WI38 (cell line): ENCODE results near the gene CX3CR1.

Experiments used
- H3K4me3 ChIP-seq: 2 replicates; pipeline ENCODE4 v1.5.1; 2011; ENCODE audit warnings: low read depth, mild to moderate bottlenecking, control low read depth, low read length
- TF ChIP-seq, protein P1 (sequence below): IDR thresholded peaks from 2 replicates; pipeline ENCODE4 v1.5.1; 2012; ENCODE audit warnings: low read depth, mild to moderate bottlenecking, control low read depth, low read length

CX3CR1 gene, protein sequence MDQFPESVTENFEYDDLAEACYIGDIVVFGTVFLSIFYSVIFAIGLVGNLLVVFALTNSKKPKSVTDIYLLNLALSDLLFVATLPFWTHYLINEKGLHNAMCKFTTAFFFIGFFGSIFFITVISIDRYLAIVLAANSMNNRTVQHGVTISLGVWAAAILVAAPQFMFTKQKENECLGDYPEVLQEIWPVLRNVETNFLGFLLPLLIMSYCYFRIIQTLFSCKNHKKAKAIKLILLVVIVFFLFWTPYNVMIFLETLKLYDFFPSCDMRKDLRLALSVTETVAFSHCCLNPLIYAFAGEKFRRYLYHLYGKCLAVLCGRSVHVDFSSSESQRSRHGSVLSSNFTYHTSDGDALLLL

DNA sequence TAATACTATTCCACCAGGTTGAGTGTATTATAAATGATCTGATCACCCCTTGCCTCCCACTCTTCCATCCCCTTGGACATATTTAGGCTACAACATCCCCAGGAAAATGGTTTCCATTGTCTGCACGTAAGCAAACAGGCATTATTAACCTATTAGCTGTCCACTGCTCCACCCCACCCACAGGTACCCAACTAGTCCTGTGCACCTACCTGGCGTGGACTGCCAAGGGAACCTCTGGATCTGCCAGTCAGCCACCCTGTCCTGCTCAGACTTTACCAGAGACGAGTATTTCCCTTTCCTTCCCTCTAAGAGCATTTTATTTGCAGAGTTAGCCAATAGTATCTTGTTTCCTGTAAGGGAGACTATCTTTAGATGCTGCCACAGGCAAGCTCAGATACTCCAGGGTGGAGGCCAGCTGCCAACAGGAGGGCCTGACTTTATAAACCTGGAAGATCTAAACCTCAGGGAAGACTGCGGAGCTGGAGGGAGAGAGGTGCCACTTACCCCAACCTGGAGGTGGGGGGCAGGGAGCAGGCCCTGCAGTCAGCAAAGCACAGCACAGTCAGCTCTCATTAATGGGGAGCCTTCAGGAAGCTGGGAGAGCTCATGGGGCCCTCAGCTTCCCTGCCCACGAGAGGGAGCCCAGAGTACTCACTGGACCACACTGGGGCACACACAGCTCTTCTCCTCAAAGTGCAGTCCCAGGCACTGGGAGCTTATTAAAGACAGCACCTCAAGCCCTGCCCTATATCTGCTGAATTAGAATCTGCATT, at the start of gene CX3CR1:
Gene CX3CR1 (minus strand): TSS at position 292 of the 773 bp plus-strand sequence. CDS start 13,527 bp downstream, outside the sequence.
- no peak within 1 kb of the TSS for H3K4me3 ChIP-seq
- TF ChIP-seq, protein P1, sequence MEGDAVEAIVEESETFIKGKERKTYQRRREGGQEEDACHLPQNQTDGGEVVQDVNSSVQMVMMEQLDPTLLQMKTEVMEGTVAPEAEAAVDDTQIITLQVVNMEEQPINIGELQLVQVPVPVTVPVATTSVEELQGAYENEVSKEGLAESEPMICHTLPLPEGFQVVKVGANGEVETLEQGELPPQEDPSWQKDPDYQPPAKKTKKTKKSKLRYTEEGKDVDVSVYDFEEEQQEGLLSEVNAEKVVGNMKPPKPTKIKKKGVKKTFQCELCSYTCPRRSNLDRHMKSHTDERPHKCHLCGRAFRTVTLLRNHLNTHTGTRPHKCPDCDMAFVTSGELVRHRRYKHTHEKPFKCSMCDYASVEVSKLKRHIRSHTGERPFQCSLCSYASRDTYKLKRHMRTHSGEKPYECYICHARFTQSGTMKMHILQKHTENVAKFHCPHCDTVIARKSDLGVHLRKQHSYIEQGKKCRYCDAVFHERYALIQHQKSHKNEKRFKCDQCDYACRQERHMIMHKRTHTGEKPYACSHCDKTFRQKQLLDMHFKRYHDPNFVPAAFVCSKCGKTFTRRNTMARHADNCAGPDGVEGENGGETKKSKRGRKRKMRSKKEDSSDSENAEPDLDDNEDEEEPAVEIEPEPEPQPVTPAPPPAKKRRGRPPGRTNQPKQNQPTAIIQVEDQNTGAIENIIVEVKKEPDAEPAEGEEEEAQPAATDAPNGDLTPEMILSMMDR, result no peak

DNA sequence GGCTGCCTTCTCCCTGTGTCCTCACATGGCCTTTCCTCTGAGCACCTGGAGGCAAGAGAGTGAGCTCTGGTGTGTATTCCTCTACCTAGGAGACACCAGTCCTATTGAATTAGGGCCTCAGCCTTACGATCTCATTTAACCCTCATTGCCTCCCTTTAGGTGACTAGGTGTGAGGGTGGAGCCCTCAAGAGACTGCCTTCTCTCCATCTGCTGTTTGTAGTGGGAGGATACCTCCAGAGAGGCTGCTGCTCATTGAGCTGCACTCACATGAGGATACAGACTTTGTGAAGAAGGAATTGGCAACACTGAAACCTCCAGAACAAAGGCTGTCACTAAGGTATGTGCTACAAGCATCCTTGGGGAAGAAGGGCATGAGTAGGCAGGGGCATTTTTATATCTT, 49.7 kb upstream of the CX3CR1 start, which contains the start of gene CCR8:
Gene CCR8 (plus strand): TSS at position 217 of the 400 bp plus-strand sequence. CDS start 2,623 bp downstream, outside the sequence.
- no peak within 1 kb of the TSS for H3K4me3 ChIP-seq
- TF ChIP-seq, protein P1, result no peak

DNA sequence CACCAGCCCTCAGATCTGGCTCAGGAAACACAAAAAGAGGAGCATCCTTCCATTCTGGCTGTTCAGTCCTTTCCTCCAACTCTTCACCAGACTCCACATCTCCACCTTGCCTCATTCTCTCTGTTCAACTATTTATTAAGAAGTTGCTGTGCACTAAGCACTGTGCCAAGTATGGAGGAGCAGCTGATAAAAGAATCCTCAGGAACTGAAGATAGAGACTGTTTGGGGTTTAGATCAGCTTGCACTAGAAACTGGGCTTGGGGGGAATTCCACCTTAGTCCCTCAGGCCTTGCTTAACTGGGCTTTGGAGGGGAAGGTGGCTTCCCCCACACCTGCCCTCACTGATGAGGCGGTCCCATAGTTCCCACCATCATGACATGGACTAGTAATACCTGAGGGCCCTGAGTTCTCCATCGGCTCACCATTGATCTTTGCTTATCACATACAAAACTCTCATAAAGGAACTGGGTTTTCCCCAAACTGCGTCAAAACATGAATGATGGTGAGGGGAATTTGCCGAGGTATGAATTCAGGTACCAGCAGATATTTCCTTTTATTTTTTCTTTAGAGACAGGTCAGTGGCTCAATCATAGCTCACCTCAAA, 48.0 kb upstream of the CX3CR1 start:
- H3K4me3 ChIP-seq, result no peak overlapping the region
- TF ChIP-seq, protein P1, result no peak

DNA sequence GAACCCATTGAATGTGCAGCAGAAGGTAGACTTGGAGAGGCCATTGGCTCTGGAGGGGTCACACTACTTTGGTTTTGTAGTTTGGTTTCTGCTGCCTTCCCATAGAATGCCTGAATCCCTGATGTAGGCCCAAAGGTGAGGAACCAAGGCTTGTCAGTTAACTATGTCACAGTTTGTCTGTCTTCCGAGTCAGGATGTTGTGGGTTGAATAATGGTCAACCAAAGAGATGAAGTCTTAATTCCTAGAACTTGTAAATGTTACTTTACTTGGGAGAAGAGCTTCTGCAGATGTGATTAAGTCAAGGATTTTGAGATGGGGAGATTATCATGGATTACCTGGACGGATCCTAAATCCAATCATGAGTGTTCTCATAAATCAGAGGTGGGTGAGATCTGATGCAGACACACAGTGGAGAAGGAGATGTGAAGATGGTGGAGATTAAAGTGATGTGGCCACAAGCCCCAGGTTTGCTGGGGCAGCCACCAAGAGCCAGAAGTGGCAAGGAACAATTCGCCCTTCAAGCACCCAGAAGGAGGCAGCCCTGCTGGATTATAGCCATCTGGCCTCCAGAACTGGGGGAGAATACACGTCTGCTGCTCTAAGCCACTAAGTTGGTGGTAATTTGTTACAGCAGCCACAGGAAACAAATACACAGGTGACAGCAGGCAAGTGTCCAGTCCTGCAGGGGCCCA, 47.4 kb upstream of the CX3CR1 start:
- TF ChIP-seq, protein P1, result no peak

DNA sequence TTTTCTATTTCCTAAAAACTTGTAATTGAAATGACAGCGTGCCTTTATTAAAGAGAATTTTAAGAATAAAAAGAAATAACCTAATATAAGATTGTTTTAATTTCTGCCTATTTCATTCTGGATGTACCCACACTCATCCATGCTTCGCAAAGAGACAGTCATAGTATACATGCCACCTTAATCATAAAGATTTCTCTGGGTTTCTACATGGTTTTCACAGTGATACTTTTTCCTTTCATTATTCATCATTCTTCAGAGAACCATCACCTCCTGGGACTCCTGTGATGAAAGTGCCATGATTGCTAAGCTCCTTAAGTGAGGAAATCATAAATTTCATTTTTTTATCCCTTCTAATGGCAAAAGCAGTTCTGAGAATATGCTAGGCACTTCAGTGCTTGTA, 45.4 kb upstream of the CX3CR1 start:
- TF ChIP-seq, protein P1, result no peak
- no peak overlapping the region for H3K4me3 ChIP-seq

More for the DNA sequence above, 47.4 kb upstream of the CX3CR1 start:
- no peak overlapping the region for H3K4me3 ChIP-seq

DNA sequence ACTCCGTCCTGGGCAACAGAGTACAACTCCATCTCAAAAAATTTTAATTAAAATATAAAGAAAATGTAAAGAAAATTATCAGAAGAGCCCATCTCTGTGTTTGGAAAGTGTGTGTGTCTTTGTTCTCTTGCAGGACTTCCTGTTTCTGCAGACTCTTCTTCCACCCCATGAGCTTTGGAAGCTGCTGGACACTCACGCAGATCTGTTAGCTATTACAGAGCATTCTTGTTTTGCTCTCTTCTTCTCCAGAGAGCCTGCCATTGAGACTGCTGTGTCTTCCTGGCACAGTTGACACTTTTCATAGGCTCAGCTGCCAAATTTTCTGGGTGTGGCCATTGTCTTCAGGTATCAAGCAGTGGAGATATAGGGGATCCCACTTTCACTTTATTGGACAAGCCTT, 43.7 kb upstream of the CX3CR1 start:
- TF ChIP-seq, protein P1, result no peak
- no peak overlapping the region for H3K4me3 ChIP-seq
